B cell (primary cell): ENCODE data around the gene TNPO2. TPM values are rescaled to one million over a fixed set of nuclear protein-coding genes. Genes with fewer than 3 reads are reported as not detected.

Experiments used
- ATAC-seq: fragments of 200-7000 bp; cut with Tn5 transposase; one replicate; pipeline ENCODE4 v1.10.0; 2021; ENCODE audit warnings: low read depth, mild to moderate bottlenecking, moderate number of reproducible peaks, moderate library complexity
- CTCF ChIA-PET: fragments of 350-600 bp; sonication (Branson Sonifier 250); formaldehyde crosslinking; loops from one replicate; lab custom pipeline; 2021; ENCODE audit warnings: antibody characterized with exemption, inconsistent platforms; lab: Charles Lee
- POLR2A ChIA-PET: fragments of 350-600 bp; sonication (Branson Sonifier 250); formaldehyde crosslinking; loops from one replicate; lab custom pipeline; 2021; ENCODE audit warnings: antibody characterized with exemption; lab: Charles Lee
- DNase-seq: peaks from one replicate; pipeline ENCODE4 v3.0.0; 2013
- H2AFZ ChIP-seq: 2 replicates; pipeline ENCODE4 v1.6.1; 2012; ENCODE audit warnings: mild to moderate bottlenecking, low read depth, low read length; ENCODE audit not compliant: insufficient read depth, poor library complexity, severe bottlenecking
- H3K27ac ChIP-seq, 2 donors: 1 replicate in 1 of 2; 2 replicates in 1 of 2; pipeline ENCODE4 v1.5.1; 2012 to 2013; ENCODE audit warnings: low read length in 2 of 2, mild to moderate bottlenecking in 2 of 2, moderate library complexity in 1 of 2
- H3K27me3 ChIP-seq, 4 experiments: fragments of 200-600 bp in 1 of 4; sonication (generic) in 1 of 4; replicated peaks in 1 of 4; 1 replicate in 2 of 4; 2 replicates in 2 of 4; pipeline versions ENCODE4 v1.6.1 to v1.7.0; 2013 to 2016; ENCODE audit warnings: low read length in 3 of 4, mild to moderate bottlenecking in 2 of 4, mixed read lengths in 1 of 4, moderate library complexity in 1 of 4; ENCODE audit not compliant: insufficient read depth in 4 of 4, control insufficient read depth in 3 of 4; ENCODE audit errors: control extremely low read depth in 1 of 4
- H3K36me3 ChIP-seq, 2 experiments: replicated peaks in 1 of 2; 1 replicate in 1 of 2; 2 replicates in 1 of 2; pipeline versions ENCODE4 v1.6.1 to v1.7.1; 2013; ENCODE audit warnings: low read length in 1 of 2; ENCODE audit not compliant: insufficient read depth in 2 of 2, control insufficient read depth in 1 of 2; ENCODE audit errors: control extremely low read depth in 1 of 2, extremely low read depth in 1 of 2
- H3K4me1 ChIP-seq, 2 donors: fragments of 200-600 bp in 1 of 2; sonication (generic) in 1 of 2; 1 replicate in 1 of 2; 2 replicates in 1 of 2; pipeline versions ENCODE4 v1.5.1 to v1.6.1; 2013 to 2017; ENCODE audit warnings: low read length in 2 of 2; ENCODE audit not compliant: control insufficient read depth in 2 of 2, insufficient read depth in 2 of 2
- H3K4me2 ChIP-seq: replicated peaks from 2 replicates; pipeline ENCODE3; 2012; ENCODE audit warnings: mild to moderate bottlenecking, low read depth, low read length; ENCODE audit not compliant: poor library complexity, severe bottlenecking
- H3K4me3 ChIP-seq, 5 experiments: fragments of 200-600 bp in 1 of 5; sonication (generic) in 1 of 5; 1 replicate in 3 of 5; 2 replicates in 2 of 5; pipeline versions ENCODE4 v1.5.1 to v1.7.0; 2011 to 2016; ENCODE audit warnings: low read length in 4 of 5, mild to moderate bottlenecking in 4 of 5, low read depth in 2 of 5, control low read depth in 1 of 5, moderate library complexity in 1 of 5; ENCODE audit not compliant: insufficient read depth in 1 of 5; ENCODE audit errors: control extremely low read depth in 1 of 5, extremely low read depth in 1 of 5
- H3K79me2 ChIP-seq: fragments of 200-600 bp; sonication (generic); one replicate; pipeline ENCODE4 v1.6.0; 2016; ENCODE audit warnings: low read length; ENCODE audit not compliant: control insufficient read depth, insufficient read depth
- H3K9ac ChIP-seq: fragments of 200-600 bp; sonication (generic); 2 replicates; pipeline ENCODE4 v1.6.1; 2017; ENCODE audit warnings: mild to moderate bottlenecking, low read length, moderate library complexity
- H3K9me3 ChIP-seq, 3 donors: one replicate each; pipeline versions ENCODE4 v1.6.1 to v1.7.1; 2013; ENCODE audit warnings: low read length in 2 of 3; ENCODE audit not compliant: control insufficient read depth in 2 of 3, insufficient read depth in 1 of 3; ENCODE audit errors: control extremely low read depth in 1 of 3
- H4K20me1 ChIP-seq: 2 replicates; pipeline ENCODE4 v1.6.0; 2012; ENCODE audit warnings: mild to moderate bottlenecking, low read length; ENCODE audit not compliant: insufficient read depth, control insufficient read depth, poor library complexity, severe bottlenecking
- H3K27ac Mint-ChIP-seq: one replicate; pipeline ENCODE4 v1.8.0; 2021; ENCODE audit warnings: mixed read lengths
- H3K27me3 Mint-ChIP-seq: one replicate; pipeline ENCODE4 v1.8.0; 2021; ENCODE audit warnings: mixed read lengths
- H3K4me1 Mint-ChIP-seq: one replicate; pipeline ENCODE4 v1.8.0; 2021; ENCODE audit warnings: mixed read lengths
- H3K4me3 Mint-ChIP-seq: one replicate; pipeline ENCODE4 v1.8.0; 2021; ENCODE audit warnings: mixed read lengths
- H3K9me3 Mint-ChIP-seq: one replicate; pipeline ENCODE4 v1.8.0; 2022; ENCODE audit warnings: mixed read lengths; ENCODE audit not compliant: insufficient read depth
- CTCF ChIP-seq: fragments of 200-600 bp; IDR thresholded peaks from one replicate; pipeline ENCODE4 v1.8.0; 2022; ENCODE audit warnings: antibody characterized with exemption, mild to moderate bottlenecking
- EZH2 ChIP-seq: IDR thresholded peaks from 2 replicates; pipeline ENCODE4 v1.6.1; 2012; ENCODE audit warnings: borderline replicate concordance, low read depth, mild to moderate bottlenecking, moderate library complexity, low read length; ENCODE audit not compliant: insufficient read depth, poor library complexity, severe bottlenecking
- WGBS: methylation state at CpG from one replicate; pipeline ENCODE4 v1.1.5; 2013; ENCODE audit warnings: missing lambda C conversion rate; ENCODE audit not compliant: insufficient coverage; 5-methylcytosine and 5-hydroxymethylcytosine counted together
- intact Hi-C: fragments of 100-400 bp; cut with micrococcal nuclease; formaldehyde crosslinking; loops from one replicate; pipeline ENCODE4 v1.10.0; 2022
- polyA plus RNA-seq: library from polyadenylated mRNA; depleted of rRNA; stranded (reverse); fragments of >200 nt; gene quantifications from 2 replicates; pipeline ENCODE4 v1.2.3, GENCODE V29; 2012
- total RNA-seq, 2 donors: library from RNA; stranded (reverse); fragments of 120-200 nt in 1 of 2; gene quantifications; 1 replicate in 1 of 2; 2 replicates in 1 of 2; pipeline versions ENCODE4 v1.2.3 to v1.2.4, GENCODE V29; 2013 to 2022

The TNPO2 gene
- total and polyA plus RNA-seq, 2 donors (not counting 1 experiment from before 2014, with no cell fraction given), result 73.7 to 85.6 TPM

- Histone ChIP-seq H4K20me1 (no peaks in the 10 kb centered on the region), H3K4me2 (no peak overlapping the region), H3K79me2 (no peaks in the 10 kb centered on the region), H3K27ac (no peak overlapping the region), H3K4me1 (peaks cover 5 to 7% of the 10 kb centered on the region in 2 donors), H3K27me3 (peaks cover 0 to 29% (median 4%) of the 10 kb centered on the region in 4 experiments), H3K9me3 (peaks cover 0 to 12% (median 5%) of the 10 kb centered on the region in 3 donors), H3K36me3 (peaks cover 0 to 11% of the 10 kb centered on the region in 2 experiments), H3K4me3 (no peak overlapping the region), H3K9ac (no peak overlapping the region), H2AFZ (no peak overlapping the region)
- ChIA-PET POLR2A (no interaction called here), CTCF (interaction anchor here (0.6 to 21.3 kb wide), 4 partner anchors 10 to 96 kb away, joined by 3 to 353 read pairs (median 9); no protein-coding TSS in a partner anchor)
- Mint-ChIP-seq H3K4me1 (peaks cover 4% of the 10 kb centered on the region), H3K27me3 (peaks cover 33% of the 10 kb centered on the region), H3K27ac (no peak overlapping the region), H3K9me3 (peaks cover 4% of the 10 kb centered on the region), H3K4me3 (no peak overlapping the region)
- DNase-seq, result no peak
- WGBS, result 81% methylated on average over 12 of the region's 23 CpGs
- intact Hi-C loops, result no loop called here
- ATAC-seq, result no peak
- TF ChIP-seq CTCF, result no peak
- no peak for TF ChIP-seq EZH2
Observed at GRCh38 chr19:12752056-12752781, 28.5 kb upstream of the TNPO2 start.

GRCh38 chr19:12751635-12752034 is 27.9 kb upstream of the TNPO2 start, which contains the start of gene BEST2:
BEST2 (plus strand) TSS chr19:12751791; CDS start chr19:12752593, 802 bp downstream.
- H3K27me3 ChIP-seq, result peaks cover 0 to 29% (median 4%) of the 10 kb centered on the region in 4 experiments
- no peak within 1 kb of the TSS for H3K9ac ChIP-seq
- Mint-ChIP-seq H3K4me1 (peaks cover 4% of the 10 kb centered on the region), H3K27me3 (peaks cover 33% of the 10 kb centered on the region), H3K9me3 (peaks cover 4% of the 10 kb centered on the region), H3K27ac (no peak within 1 kb of the TSS), H3K4me3 (no peak within 1 kb of the TSS)
- ChIA-PET CTCF (interaction anchor here (2.9 to 21.3 kb wide), 2 partner anchors 10 to 97 kb away, joined by 13 to 353 read pairs; no protein-coding TSS in a partner anchor), POLR2A (no interaction called here)
- no peak within 1 kb of the TSS for H3K27ac ChIP-seq
- H2AFZ ChIP-seq, result no peak within 1 kb of the TSS
- ATAC-seq (no peak), DNase-seq (no peak)
- H3K9me3 ChIP-seq, result peaks cover 0 to 15% (median 5%) of the 10 kb centered on the region in 3 donors
- no peaks in the 10 kb centered on the region for H3K79me2 ChIP-seq
- H3K4me1 ChIP-seq, result peaks cover 5 to 7% of the 10 kb centered on the region in 2 donors
- 68% methylated on average over 10 of the region's 14 CpGs for WGBS
- no peak within 1 kb of the TSS for H3K4me3 ChIP-seq
- H3K4me2 ChIP-seq, result no peak within 1 kb of the TSS
- intact Hi-C loops, result no loop called here
- no peak for TF ChIP-seq EZH2
- no peak for TF ChIP-seq CTCF
- H3K36me3 ChIP-seq, result peaks cover 0 to 13% of the 10 kb centered on the region in 2 experiments
- no peaks in the 10 kb centered on the region for H4K20me1 ChIP-seq
